K562 (cell line): Measurements from ENCODE around the gene OGDH. TPM values are rescaled to one million over a fixed set of nuclear protein-coding genes. Genes with fewer than 3 reads are reported as not detected.
A peak's percentile ranks its signal among the peaks of the same experiment; 100 is the strongest.

Experiments
- ERF ChIP-seq: fragments of 450-650 bp; formaldehyde crosslinking; IDR thresholded peaks from 2 replicates; pipeline ENCODE4 v1.4.0; 2020; ENCODE audit warnings: mild to moderate bottlenecking, mixed read lengths
- HSF4 ChIP-seq: fragments of 250-450 bp; sonication (Bioruptor Pico); IDR thresholded peaks from 2 replicates; pipeline ENCODE4 v2.1.2; 2022; ENCODE audit warnings: mild to moderate bottlenecking, moderate library complexity, borderline replicate concordance
- MAFF ChIP-seq: IDR thresholded peaks from 2 replicates; pipeline ENCODE4 v1.6.1; 2012; ENCODE audit warnings: low read length, improper control_type of control experiment
- NR2C2 ChIP-seq, 2 experiments: fragments of 200-800 bp in 1 of 2; sonication (Bioruptor generic) in 1 of 2; sonication (generic) in 1 of 2; formaldehyde crosslinking in 1 of 2; IDR thresholded peaks; 2 replicates each; pipeline versions ENCODE4 v1.6.1 to v1.8.0; 2016 to 2022; ENCODE audit warnings: mild to moderate bottlenecking in 1 of 2, missing compliant biosample characterization in 1 of 2, missing genetic modification characterization in 1 of 2, missing genetic modification reagents in 1 of 2
- SIN3A ChIP-seq, 2 experiments: fragments of 150-350 bp in 1 of 2; IDR thresholded peaks; 2 replicates each; pipeline ENCODE4 v1.6.1; 2011 to 2016; ENCODE audit warnings: borderline replicate concordance in 2 of 2, low read depth in 2 of 2, low read length in 2 of 2, mild to moderate bottlenecking in 2 of 2, moderate library complexity in 2 of 2; ENCODE audit not compliant: control insufficient read depth in 1 of 2
- SMAD4 ChIP-seq: fragments of 250-450 bp; sonication (Bioruptor Pico); conservative IDR thresholded peaks from 2 replicates; pipeline ENCODE4 v1.8.0; 2021; ENCODE audit warnings: inconsistent platforms, mild to moderate bottlenecking, moderate library complexity
- ZNF444 ChIP-seq: fragments of 250-450 bp; sonication (Bioruptor Pico); IDR thresholded peaks from 2 replicates; pipeline ENCODE4 v1.4.0; 2020; ENCODE audit warnings: mild to moderate bottlenecking, moderate library complexity
- polyA plus RNA-seq, 8 experiments: library from polyadenylated mRNA; depleted of rRNA in 4 of 8; stranded (reverse) in 5 of 8; unstranded in 3 of 8; fragments of >200 nt; fragmentation: Nextera tagmentation in 2 of 8; fragmentation: Illumina TruSeq in 1 of 8; extraction: Ambion mirVana in 2 of 8; extraction: Trizol in 1 of 8; gene quantifications; 2 replicates each; pipeline versions ENCODE4 v1.2.1 to v1.2.3, GENCODE V29; 2011 to 2014; ENCODE audit warnings: inconsistent platforms in 1 of 8, missing spikeins in 1 of 8
- total RNA-seq, 7 experiments: library from RNA; depleted of rRNA in 6 of 7; stranded (reverse); fragments of >200 nt in 6 of 7; fragmentation: Illumina TruSeq in 2 of 7; extraction: Trizol in 2 of 7; gene quantifications; 2 replicates each; pipeline versions ENCODE4 v1.2.1 to v1.2.3, GENCODE V29; 2011 to 2021; ENCODE audit warnings: low replicate concordance in 1 of 7
- TF ChIP-seq, protein P1 (sequence below), 3 experiments: fragments of 200-800 bp in 1 of 3; sonication (Bioruptor generic) in 1 of 3; sonication (generic) in 1 of 3; formaldehyde crosslinking in 1 of 3; IDR thresholded peaks; 2 replicates each; pipeline versions ENCODE4 v1.6.1 to v1.8.0; 2016 to 2022; ENCODE audit warnings: mild to moderate bottlenecking in 2 of 3, missing compliant biosample characterization in 2 of 3, missing genetic modification characterization in 2 of 3, missing genetic modification reagents in 1 of 3
- TF ChIP-seq, protein P2 (sequence below): conservative IDR thresholded peaks from 2 replicates; pipeline ENCODE4 v1.6.1; 2011; ENCODE audit warnings: low read depth, mild to moderate bottlenecking, low read length; ENCODE audit not compliant: control insufficient read depth
- TF ChIP-seq, protein P3 (sequence below), 2 experiments: IDR thresholded peaks; 2 replicates each; pipeline ENCODE4 v1.6.1; 2011; ENCODE audit warnings: borderline replicate concordance in 1 of 2, control low read depth in 1 of 2, low read depth in 1 of 2, low read length in 1 of 2, mild to moderate bottlenecking in 1 of 2, mixed read lengths in 1 of 2, moderate library complexity in 1 of 2; ENCODE audit not compliant: insufficient read depth in 1 of 2, insufficient read length in 1 of 2, poor library complexity in 1 of 2, severe bottlenecking in 1 of 2; ENCODE audit errors: extremely low read depth in 1 of 2
- TF ChIP-seq, protein P4 (sequence below): sonication (generic); formaldehyde crosslinking; IDR thresholded peaks from 2 replicates; pipeline ENCODE4 v1.8.1; 2023; ENCODE audit warnings: mild to moderate bottlenecking, missing genetic modification reagents
- TF ChIP-seq, protein P5 (sequence below): sonication (generic); formaldehyde crosslinking; IDR thresholded peaks from 2 replicates; pipeline ENCODE4 v1.8.0; 2022; ENCODE audit warnings: mild to moderate bottlenecking, missing genetic modification reagents

OGDH gene
- total and polyA plus RNA-seq, 9 of the 15 experiments (the other 6 are each of a cell fraction or from before 2014, with no cell fraction given): 3.1 to 80.3 (median 23.5) TPM

DNA sequence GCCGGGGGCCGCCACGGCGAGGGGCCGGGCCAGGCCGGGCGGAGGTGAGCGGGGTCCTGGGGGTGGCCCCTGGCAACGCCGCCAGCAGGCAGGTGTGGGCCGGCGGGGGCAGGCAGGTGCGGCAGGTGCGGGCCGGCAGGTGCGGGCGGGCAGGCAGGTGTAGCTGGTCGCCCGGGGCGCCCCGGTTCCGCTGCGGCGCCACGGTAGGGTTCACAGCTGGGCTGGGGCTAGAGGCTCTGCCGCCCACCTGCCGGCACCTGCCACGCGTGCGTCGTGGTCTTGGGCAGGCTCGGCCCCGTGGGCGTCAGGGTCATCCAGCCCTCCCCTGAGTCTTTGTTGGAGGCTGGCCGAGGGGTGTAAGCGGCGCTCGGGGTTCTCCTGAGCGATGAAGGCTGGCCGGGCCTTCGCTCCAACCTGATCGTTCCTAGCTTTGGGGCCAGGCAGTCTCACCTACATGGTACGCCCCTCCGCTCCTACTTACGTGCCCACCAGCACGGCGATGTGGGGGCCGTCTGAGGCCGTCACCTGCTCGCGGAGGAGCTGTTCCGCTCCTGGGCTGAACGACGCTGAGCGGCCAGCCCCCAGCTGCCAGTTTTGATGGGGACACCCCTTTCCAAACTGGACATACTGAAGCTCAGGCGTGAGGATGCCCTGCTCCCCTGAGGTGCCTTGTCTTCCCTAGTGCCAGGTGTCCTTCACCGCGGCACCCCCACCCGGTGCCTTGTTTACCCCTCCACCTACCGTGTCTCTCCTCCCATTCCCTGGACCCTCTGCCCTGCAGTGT is 142.7 kb downstream of the OGDH start (continued):
- TF ChIP-seq SIN3A (IDR thresholded peaks at IDR 0.05; ENCODE audit: borderline replicate concordance in 2 of 2, control insufficient read depth in 1 of 2, low read depth in 2 of 2, low read length in 2 of 2) (peak in 1 of 2 experiments; percentile 29; a peak in 1 of 4 replicates), ERF (0 out of 2 replicates have a peak, but pooled peaks have one; percentile 26), MAFF (no peak), HSF4 (CRISPR knock-in tag) (no peak), SMAD4 (CRISPR knock-in tag) (0 out of 2 replicates have a peak, but pooled peaks have one; percentile 13), NR2C2 (CRISPR knock-in tag; IDR thresholded peaks at IDR 0.05) (0 out of 2 replicates have a peak, but pooled peaks have one; percentile 19), NR2C2 (tag; IDR thresholded peaks at IDR 0.05) (0 out of 2 replicates have a peak, but pooled peaks have one; percentile 30), ZNF444 (CRISPR knock-in tag) (no peak)
- TF ChIP-seq, protein P1, sequence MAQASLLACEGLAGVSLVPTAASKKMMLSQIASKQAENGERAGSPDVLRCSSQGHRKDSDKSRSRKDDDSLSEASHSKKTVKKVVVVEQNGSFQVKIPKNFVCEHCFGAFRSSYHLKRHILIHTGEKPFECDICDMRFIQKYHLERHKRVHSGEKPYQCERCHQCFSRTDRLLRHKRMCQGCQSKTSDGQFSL (CRISPR knock-in tag; IDR thresholded peaks at IDR 0.05): peak; percentile 28; the same call in 1 of the 2 replicates
- TF ChIP-seq, protein P1 (tag; IDR thresholded peaks at IDR 0.05): no peak
- TF ChIP-seq, protein P2, sequence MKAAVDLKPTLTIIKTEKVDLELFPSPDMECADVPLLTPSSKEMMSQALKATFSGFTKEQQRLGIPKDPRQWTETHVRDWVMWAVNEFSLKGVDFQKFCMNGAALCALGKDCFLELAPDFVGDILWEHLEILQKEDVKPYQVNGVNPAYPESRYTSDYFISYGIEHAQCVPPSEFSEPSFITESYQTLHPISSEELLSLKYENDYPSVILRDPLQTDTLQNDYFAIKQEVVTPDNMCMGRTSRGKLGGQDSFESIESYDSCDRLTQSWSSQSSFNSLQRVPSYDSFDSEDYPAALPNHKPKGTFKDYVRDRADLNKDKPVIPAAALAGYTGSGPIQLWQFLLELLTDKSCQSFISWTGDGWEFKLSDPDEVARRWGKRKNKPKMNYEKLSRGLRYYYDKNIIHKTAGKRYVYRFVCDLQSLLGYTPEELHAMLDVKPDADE: 0 out of 2 replicates have a peak, but pooled peaks have one; percentile 41
- TF ChIP-seq, protein P3, sequence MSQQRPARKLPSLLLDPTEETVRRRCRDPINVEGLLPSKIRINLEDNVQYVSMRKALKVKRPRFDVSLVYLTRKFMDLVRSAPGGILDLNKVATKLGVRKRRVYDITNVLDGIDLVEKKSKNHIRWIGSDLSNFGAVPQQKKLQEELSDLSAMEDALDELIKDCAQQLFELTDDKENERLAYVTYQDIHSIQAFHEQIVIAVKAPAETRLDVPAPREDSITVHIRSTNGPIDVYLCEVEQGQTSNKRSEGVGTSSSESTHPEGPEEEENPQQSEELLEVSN (IDR thresholded peaks at IDR 0.05; ENCODE audit: borderline replicate concordance in 1 of 2, extremely low read depth in 1 of 2, insufficient read depth in 1 of 2, insufficient read length in 1 of 2, low read depth in 1 of 2, low read length in 1 of 2, poor library complexity in 1 of 2, severe bottlenecking in 1 of 2): peak in 1 of 2 experiments; percentile 12
- TF ChIP-seq, protein P4, sequence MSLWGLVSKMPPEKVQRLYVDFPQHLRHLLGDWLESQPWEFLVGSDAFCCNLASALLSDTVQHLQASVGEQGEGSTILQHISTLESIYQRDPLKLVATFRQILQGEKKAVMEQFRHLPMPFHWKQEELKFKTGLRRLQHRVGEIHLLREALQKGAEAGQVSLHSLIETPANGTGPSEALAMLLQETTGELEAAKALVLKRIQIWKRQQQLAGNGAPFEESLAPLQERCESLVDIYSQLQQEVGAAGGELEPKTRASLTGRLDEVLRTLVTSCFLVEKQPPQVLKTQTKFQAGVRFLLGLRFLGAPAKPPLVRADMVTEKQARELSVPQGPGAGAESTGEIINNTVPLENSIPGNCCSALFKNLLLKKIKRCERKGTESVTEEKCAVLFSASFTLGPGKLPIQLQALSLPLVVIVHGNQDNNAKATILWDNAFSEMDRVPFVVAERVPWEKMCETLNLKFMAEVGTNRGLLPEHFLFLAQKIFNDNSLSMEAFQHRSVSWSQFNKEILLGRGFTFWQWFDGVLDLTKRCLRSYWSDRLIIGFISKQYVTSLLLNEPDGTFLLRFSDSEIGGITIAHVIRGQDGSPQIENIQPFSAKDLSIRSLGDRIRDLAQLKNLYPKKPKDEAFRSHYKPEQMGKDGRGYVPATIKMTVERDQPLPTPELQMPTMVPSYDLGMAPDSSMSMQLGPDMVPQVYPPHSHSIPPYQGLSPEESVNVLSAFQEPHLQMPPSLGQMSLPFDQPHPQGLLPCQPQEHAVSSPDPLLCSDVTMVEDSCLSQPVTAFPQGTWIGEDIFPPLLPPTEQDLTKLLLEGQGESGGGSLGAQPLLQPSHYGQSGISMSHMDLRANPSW (CRISPR knock-in tag): no peak
- TF ChIP-seq, protein P5, sequence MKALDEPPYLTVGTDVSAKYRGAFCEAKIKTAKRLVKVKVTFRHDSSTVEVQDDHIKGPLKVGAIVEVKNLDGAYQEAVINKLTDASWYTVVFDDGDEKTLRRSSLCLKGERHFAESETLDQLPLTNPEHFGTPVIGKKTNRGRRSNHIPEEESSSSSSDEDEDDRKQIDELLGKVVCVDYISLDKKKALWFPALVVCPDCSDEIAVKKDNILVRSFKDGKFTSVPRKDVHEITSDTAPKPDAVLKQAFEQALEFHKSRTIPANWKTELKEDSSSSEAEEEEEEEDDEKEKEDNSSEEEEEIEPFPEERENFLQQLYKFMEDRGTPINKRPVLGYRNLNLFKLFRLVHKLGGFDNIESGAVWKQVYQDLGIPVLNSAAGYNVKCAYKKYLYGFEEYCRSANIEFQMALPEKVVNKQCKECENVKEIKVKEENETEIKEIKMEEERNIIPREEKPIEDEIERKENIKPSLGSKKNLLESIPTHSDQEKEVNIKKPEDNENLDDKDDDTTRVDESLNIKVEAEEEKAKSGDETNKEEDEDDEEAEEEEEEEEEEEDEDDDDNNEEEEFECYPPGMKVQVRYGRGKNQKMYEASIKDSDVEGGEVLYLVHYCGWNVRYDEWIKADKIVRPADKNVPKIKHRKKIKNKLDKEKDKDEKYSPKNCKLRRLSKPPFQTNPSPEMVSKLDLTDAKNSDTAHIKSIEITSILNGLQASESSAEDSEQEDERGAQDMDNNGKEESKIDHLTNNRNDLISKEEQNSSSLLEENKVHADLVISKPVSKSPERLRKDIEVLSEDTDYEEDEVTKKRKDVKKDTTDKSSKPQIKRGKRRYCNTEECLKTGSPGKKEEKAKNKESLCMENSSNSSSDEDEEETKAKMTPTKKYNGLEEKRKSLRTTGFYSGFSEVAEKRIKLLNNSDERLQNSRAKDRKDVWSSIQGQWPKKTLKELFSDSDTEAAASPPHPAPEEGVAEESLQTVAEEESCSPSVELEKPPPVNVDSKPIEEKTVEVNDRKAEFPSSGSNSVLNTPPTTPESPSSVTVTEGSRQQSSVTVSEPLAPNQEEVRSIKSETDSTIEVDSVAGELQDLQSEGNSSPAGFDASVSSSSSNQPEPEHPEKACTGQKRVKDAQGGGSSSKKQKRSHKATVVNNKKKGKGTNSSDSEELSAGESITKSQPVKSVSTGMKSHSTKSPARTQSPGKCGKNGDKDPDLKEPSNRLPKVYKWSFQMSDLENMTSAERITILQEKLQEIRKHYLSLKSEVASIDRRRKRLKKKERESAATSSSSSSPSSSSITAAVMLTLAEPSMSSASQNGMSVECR (CRISPR knock-in tag): 0 out of 2 replicates have a peak, but pooled peaks have one; percentile 29
